GM19025 (cell line): Measurements from ENCODE around the gene HARS1.
A peak's percentile ranks its signal among the peaks of the same experiment; 100 is the strongest.
"Not testable (repeated sequence)": the region's sequence is repeated elsewhere in the genome, so short reads cannot be mapped to it uniquely, and the experiment has no call there.

ENCODE experiments used
- ATAC-seq: cut with Tn5 transposase; IDR thresholded peaks from one replicate; pipeline ENCODE4 v1.9.1; 2021; ENCODE audit warnings: mild to moderate bottlenecking, low read depth, moderate library complexity; ENCODE audit not compliant: unreplicated experiment

The HARS1 gene

DNA sequence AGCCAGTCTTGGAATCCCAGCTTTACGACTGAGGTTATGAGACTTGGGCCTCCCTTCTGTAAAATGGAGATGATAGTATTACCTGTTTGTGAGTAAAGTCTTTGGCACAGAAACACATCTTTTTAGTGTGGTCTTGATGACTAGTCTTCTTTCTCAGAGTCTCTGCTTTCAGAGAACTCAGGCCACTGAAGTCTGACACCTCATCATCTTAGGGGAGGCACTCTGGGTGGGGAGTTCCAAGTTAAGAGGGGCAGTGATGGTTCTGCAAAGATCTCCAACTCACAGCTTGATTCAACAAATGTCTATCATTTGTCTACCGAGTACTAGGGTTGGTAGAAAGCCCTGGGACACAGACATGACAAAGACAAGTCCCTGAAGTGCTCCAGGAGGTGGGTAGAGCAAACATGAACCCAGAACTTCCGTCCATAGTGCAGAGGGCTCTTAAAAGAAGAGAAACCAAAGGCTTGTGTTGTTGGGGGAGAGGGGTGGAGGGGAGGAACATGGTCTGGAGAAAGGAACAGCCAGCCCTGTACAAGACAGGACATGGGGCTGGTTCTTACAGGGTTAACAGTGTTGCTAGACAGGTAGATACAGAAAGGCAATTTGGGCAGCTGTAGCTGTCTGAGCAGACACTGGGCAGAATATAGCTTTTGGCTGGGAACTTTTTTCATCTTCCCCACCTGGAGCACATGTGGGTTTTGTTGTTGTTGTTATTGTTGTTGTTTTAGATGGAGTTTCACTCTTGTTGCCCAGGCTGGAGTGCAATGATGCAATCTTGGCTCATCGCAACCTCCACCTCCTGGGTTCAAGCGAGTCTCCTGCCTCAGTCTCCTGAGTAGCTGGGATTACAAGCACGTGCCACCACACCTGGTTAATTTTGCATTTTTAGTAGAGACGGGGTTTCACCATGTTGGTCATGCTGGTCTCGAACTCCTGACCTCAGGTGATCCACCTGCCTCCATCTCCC lies 55.6 kb downstream of the HARS1 start:
- ATAC-seq: no peak

DNA sequence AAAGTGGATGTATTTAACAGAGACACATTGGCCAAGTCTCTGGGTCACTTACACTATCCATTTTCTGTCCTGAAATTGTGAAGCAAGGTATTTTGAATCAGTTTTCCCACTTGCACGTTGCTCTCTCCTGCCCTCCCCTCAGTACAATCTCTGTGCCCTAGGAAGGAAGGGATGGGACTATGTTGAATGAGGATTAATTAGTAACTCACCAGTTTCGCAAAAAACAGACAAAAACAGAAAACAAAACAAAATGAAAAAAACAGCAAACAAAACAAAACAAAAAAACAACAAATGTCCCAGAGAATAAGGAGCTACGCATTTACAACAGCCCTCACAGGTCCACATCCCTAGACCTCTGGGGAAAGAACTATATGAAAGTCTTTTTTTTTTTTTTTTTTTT lies 57.1 kb downstream of the HARS1 start:
- ATAC-seq: no peak

- ATAC-seq: no peak
These were observed 57.7 kb downstream of the HARS1 start for GRCh38 chr5:140633501-140633900.

GRCh38 chr5:140633021-140633471 lies 58.1 kb downstream of the HARS1 start, which contains the start of gene CD14:
TSS of gene CD14 (minus strand) at chr5:140633175. CDS start at chr5:140633071, 104 bp downstream.
- no peak for ATAC-seq

DNA sequence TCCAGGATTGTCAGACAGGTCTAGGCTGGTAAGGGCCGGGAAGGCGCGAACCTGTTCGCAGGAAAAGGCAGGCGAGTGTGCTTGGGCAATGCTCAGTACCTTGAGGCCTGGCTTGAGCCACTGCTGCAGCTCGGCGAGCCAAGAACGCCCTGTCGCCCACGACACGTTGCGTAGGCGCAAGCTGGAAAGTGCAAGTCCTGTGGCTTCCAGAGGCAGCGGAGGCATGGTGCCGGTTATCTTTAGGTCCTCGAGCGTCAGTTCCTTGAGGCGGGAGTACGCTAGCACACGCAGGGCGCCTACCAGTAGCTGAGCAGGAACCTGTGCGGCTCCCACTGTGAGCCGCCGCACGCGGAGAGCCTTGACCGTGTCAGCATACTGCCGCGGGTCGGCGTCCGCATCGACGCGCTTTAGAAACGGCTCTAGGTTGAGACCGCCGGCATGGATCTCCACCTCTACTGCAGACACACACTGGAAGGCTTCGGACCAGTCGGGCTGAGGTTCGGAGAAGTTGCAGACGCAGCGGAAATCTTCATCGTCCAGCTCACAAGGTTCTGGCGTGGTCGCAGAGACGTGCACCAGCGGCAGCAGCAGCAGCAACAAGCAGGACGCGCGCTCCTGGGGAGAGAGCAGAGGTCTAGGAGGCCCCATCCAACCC lies 58.7 kb downstream of the HARS1 start:
- ATAC-seq: peak; percentile 54

- ATAC-seq: peak; percentile 30
These were observed 59.3 kb downstream of the HARS1 start for GRCh38 chr5:140631831-140632365.

- no peak for ATAC-seq
These were observed 60.1 kb downstream of the HARS1 start for GRCh38 chr5:140631036-140631417.

DNA sequence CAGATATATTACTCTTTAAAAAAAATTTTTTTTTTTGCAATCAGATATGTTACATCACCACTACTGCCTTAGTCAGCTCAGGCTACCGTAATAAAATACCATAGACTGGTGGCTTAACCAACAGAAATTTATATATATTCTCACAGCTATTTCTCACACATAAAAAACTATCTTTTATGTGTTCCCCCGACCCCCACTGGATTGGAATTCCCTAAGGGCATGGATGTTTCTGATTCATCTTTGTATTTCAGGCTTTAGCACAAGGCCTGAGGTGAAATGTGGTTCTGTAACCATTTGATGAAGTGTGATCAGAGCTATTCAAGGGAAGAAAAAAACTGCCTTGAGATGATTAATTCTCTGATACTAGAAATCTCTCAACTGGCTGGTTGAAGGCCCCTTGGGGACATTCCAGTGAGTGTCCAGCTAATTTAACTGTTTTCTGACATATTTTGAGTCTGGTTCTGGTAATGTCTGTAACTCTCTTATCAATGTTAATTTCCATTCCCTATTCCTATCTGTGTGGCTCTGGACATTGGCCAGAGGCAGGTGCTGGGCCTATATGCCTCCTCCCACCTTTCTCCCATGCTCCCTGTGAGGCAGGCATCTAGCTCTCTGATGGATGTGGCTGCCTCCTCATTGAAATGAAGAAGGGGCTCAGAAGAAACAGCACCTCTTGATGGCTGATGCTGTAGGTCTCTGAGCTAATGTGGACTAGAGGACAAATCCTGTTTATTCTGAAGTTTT lies 60.7 kb downstream of the HARS1 start:
- ATAC-seq: no peak

GRCh38 chr5:140628711-140629110 lies 62.5 kb downstream of the HARS1 start:
- no peak for ATAC-seq

DNA sequence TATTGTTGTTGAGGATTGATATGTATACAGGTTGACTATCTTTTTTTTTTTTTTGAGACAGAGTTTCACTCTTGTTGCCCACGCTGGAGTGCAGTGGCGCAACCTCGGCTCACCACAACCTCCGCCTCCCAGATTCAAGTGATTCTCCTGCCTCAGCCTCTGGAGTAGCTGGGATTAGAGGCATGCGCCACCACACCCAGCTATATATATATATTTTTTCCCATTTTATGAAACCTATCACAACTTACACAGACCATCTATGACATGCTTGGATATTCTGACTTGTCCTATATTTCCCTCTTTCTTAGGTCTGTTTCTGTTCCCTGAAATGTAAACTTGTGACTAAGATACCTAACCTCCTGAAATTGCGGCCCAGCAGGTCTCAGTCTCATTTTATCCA lies 63.2 kb downstream of the HARS1 start:
- ATAC-seq: no peak

DNA sequence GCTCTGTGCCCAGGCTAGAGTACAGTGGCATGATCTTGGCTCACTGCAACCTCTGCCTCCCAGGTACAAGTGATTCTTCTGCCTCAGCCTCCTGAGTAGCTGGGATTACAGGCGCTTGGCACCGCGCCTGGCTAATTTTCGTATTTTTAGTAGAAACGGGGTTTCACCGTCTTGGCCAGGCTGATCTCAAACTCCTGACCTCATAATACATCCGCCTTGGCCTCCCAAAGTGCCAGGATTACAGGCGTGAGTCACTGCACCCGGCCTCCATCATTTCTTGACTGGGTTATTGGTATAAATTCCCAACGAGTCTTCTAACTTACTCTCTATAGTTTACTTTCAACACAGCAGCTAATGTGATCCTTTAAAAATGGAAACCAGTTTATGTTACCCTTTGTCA lies 66.3 kb downstream of the HARS1 start:
- not testable (repeated sequence) for ATAC-seq
